Effector memory CD4-positive, alpha-beta T cell (primary cell): ENCODE data around the gene DAP3.
"Not testable (repeated sequence)": the region's sequence is repeated elsewhere in the genome, so short reads cannot be mapped to it uniquely, and the experiment has no call there.

ENCODE experiments used
- DNase-seq, 3 donors: peaks; one replicate each; pipeline ENCODE4 v3.0.0-alpha.2; 2020
- H3K27ac ChIP-seq: 2 replicates; pipeline ENCODE4 v1.7.0; 2013; ENCODE audit warnings: mild to moderate bottlenecking, low read length, moderate library complexity; ENCODE audit not compliant: insufficient read depth, poor library complexity, severe bottlenecking
- H3K27me3 ChIP-seq: replicated peaks from 2 replicates; pipeline ENCODE4 v1.7.0; 2013; ENCODE audit warnings: mild to moderate bottlenecking, low read length; ENCODE audit not compliant: insufficient read depth, control insufficient read depth, poor library complexity, severe bottlenecking
- H3K36me3 ChIP-seq: 2 replicates; pipeline ENCODE4 v1.7.0; 2013; ENCODE audit warnings: mild to moderate bottlenecking, low read length, moderate library complexity; ENCODE audit not compliant: control insufficient read depth, insufficient read depth
- H3K4me1 ChIP-seq: 2 replicates; pipeline ENCODE4 v1.7.0; 2013; ENCODE audit warnings: low read length, mild to moderate bottlenecking; ENCODE audit not compliant: control insufficient read depth, insufficient read depth, poor library complexity, severe bottlenecking
- H3K4me3 ChIP-seq: 2 replicates; pipeline ENCODE4 v1.7.0; 2013; ENCODE audit warnings: low read length, low read depth, mild to moderate bottlenecking; ENCODE audit not compliant: insufficient read depth, poor library complexity, severe bottlenecking
- H3K9me3 ChIP-seq: 2 replicates; pipeline ENCODE4 v1.7.0; 2013; ENCODE audit warnings: mild to moderate bottlenecking, low read length, moderate library complexity; ENCODE audit not compliant: control insufficient read depth

DAP3 gene

DNA sequence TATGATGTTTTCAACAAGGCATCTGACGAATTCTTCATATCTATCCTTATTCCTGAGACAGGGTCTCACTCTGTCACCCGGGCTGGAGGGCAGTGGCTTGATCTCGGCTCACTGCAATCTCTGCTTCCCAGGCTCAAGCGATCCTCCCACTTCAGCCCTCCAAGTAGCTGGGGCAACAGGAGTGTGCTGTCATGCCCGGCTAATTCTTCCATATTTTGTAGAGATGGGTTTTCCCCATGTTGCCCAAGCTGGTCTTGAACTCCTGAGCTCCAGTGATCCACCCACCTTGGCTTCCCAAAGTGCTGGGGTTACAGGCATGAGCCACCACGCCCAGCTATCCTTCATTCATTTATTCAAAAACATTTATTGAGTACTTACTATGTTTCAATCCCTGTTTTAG lies 8.4 kb upstream of the DAP3 start:
- H3K27ac ChIP-seq: no peak overlapping the region
- H3K4me1 ChIP-seq: peaks cover 2% of the 10 kb centered on the region
- H3K36me3 ChIP-seq: peaks cover 35% of the 10 kb centered on the region
- no peak overlapping the region for H3K4me3 ChIP-seq
- no peaks in the 10 kb centered on the region for H3K9me3 ChIP-seq
- H3K27me3 ChIP-seq: no peaks in the 10 kb centered on the region
- DNase-seq: no peak

DNA sequence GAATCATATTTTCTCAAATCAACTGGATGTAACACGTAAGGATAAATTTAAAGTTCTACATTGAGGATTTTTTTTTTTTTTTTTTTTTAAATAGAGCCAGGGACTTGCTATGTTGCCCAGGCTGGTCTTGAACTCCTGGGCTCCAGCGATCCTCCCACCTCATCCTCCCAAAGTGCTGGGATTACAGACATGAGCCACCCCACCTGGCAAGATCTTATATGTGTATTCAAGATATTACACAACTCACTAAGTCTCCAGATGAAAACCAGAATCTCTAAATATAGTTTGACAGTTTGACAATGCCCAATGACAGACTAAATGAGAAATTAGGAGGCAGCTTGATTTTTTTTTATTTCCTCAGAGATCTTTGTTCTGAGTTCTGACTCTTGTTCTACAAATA lies 7.1 kb upstream of the DAP3 start:
- H3K4me1 ChIP-seq: peaks cover 5% of the 10 kb centered on the region
- H3K27me3 ChIP-seq: no peaks in the 10 kb centered on the region
- no peak for DNase-seq
- H3K4me3 ChIP-seq: no peak overlapping the region
- no peaks in the 10 kb centered on the region for H3K9me3 ChIP-seq
- H3K36me3 ChIP-seq: peaks cover 31% of the 10 kb centered on the region
- H3K27ac ChIP-seq: no peak overlapping the region

- H3K27me3 ChIP-seq, H3K4me1 ChIP-seq, H3K9me3 ChIP-seq, H3K36me3 ChIP-seq: not testable (repeated sequence)
- DNase-seq: peak in 1 of 3 donors; percentile 2
- Histone ChIP-seq H3K4me3 (peak overlapping the region; percentile 92), H3K27ac (peak overlapping the region; percentile 95)
Measured at GRCh38 chr1:155687705-155688323, 1.1 kb upstream of the DAP3 start.

GRCh38 chr1:155688324-155689080 lies 389 bp upstream of the DAP3 start, which contains the start of gene YY1AP1:
Gene YY1AP1, minus strand, starts transcription at chr1:155688774. Its CDS starts 8,338 bp downstream, at chr1:155680436.
- DNase-seq: peak; percentile 82 to 85 (median 85)

DNA sequence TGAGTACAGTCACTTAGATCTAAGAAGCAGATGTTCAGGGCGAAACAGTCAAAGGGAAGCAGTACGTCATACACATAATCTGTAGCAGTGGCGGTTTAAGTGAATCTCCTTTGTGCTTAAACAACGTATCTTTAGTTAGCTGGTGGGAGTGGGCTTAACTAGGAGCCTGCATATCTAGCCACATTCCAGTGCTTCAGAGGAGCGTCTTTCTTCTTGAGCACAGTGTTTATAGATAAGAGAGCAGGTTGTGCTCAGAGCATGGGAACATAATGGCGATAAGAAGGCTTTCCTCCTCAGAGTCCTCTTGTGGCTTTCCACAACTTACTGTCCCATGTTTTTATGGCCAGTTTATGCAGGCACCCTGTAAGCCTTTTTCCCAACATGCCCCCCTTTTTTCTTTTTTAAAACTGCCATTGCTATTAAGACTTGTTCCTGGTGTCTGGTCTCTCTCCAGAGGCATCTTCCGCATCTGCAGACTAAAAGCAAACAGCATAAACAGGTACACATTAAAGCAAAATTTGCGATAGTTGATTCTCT lies 3.2 kb downstream of the DAP3 start:
- DNase-seq: no peak
- Histone ChIP-seq H3K27ac (no peak overlapping the region), H3K27me3 (no peaks in the 10 kb centered on the region), H3K9me3 (no peaks in the 10 kb centered on the region), H3K4me1 (peaks cover 7% of the 10 kb centered on the region), H3K36me3 (peaks cover 5% of the 10 kb centered on the region), H3K4me3 (no peak overlapping the region)

More at GRCh38 chr1:155688324-155689080, 389 bp upstream of the DAP3 start, which contains the start of gene YY1AP1:
- Histone ChIP-seq H3K4me3 (peak within 1 kb of the TSS; percentile 92), H3K36me3 (peaks cover 5% of the 10 kb centered on the region), H3K27me3 (no peaks in the 10 kb centered on the region), H3K27ac (peak within 1 kb of the TSS; percentile 95), H3K4me1 (peaks cover 10% of the 10 kb centered on the region), H3K9me3 (no peaks in the 10 kb centered on the region)

GRCh38 chr1:155694167-155694566 lies 5.3 kb downstream of the DAP3 start:
- H3K4me1 ChIP-seq: peaks cover 7% of the 10 kb centered on the region
- H3K4me3 ChIP-seq: no peak overlapping the region
- no peaks in the 10 kb centered on the region for H3K27me3 ChIP-seq
- no peaks in the 10 kb centered on the region for H3K9me3 ChIP-seq
- no peaks in the 10 kb centered on the region for H3K36me3 ChIP-seq
- H3K27ac ChIP-seq: no peak overlapping the region
- DNase-seq: no peak

DNA sequence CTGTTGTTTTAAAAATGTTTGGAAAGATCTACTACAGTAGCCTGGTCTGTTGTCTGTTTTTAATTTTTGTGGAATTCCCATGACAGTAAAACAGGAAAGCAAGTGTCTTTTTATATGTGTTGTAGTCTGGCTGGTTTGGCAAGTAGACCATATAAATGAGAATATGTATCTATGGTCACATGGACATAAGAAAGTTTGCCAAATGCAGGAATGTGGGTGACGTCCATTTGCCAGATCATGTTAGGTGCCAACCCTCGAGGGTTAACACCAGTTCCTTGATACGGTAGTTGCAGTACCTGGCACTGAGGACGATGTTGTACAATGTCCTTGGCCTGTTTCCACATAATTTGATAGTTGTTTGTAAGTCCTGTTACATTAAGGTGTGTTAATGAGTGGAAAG lies 6.2 kb downstream of the DAP3 start:
- H3K4me1 ChIP-seq: peaks cover 5% of the 10 kb centered on the region
- H3K27me3 ChIP-seq: no peaks in the 10 kb centered on the region
- no peak overlapping the region for H3K27ac ChIP-seq
- H3K36me3 ChIP-seq: no peaks in the 10 kb centered on the region
- H3K9me3 ChIP-seq: no peaks in the 10 kb centered on the region
- DNase-seq: no peak
- no peak overlapping the region for H3K4me3 ChIP-seq

DNA sequence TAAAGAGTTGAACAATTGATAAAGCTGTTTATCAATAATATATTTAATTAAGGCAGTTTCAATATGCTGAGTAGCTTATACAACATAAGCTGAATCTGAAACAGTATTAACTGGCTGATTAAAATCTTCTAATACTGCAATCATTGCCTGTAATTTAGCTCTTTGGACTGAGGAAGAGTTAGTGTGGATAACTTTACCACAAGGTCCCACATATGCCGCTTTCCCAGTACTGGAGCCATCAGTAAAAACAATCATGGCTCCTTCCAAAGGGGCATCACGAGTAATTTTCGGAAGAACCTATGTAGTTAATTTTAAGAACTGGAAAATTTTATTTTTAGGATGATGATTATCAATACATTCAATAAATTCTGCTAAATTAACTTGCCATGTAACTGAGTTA lies 6.7 kb downstream of the DAP3 start:
- Histone ChIP-seq H3K27me3 (no peaks in the 10 kb centered on the region), H3K9me3 (no peaks in the 10 kb centered on the region), H3K4me1 (peaks cover 3% of the 10 kb centered on the region), H3K36me3 (no peaks in the 10 kb centered on the region), H3K27ac (no peak overlapping the region), H3K4me3 (no peak overlapping the region)
- no peak for DNase-seq

DNA sequence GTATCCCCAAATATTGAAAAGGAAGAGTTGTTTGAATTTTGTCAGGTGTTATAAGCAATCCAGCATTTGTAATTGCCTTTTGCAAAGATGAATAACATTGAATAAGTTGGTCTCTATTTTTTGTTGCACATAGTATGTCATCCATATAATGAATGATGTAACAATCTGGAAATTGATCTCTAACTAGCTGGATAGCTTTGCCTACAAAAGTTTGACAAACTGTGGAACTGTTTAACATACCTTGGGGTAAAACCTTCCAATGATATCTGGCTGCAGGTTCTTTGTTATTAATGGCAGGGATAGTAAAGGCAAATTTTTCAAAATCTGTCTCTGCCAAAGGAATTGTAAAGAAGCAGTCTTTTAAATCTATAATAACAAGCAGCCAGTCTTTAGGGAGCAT lies 7.6 kb downstream of the DAP3 start:
- Histone ChIP-seq H3K4me1 (peaks cover 3% of the 10 kb centered on the region), H3K36me3 (no peaks in the 10 kb centered on the region), H3K27me3 (no peaks in the 10 kb centered on the region), H3K9me3 (no peaks in the 10 kb centered on the region), H3K4me3 (no peak overlapping the region), H3K27ac (peak overlapping the region; percentile 6)
- no peak for DNase-seq

DNA sequence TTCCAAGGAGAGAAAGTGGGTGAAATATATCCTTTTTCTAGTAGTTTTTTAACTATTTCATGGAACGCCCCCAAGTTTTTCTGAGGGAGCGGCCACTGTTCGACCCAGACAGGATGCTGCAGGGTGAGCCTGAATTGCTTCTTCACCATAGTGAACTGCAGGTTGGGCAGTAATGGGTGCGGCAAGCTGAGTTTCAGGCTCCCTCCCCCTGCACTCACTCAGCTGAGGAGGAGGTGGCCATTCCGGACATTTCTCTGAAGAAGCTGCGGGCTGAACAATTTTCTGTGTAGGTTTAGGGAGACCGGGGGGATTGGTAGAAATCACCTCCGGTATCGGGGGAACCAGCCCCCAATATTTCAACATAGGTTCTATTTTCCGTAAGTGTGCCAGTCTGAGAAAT lies 8.2 kb downstream of the DAP3 start:
- no peak overlapping the region for H3K4me3 ChIP-seq
- H3K9me3 ChIP-seq: no peaks in the 10 kb centered on the region
- H3K27me3 ChIP-seq: no peaks in the 10 kb centered on the region
- no peak for DNase-seq
- no peak overlapping the region for H3K27ac ChIP-seq
- H3K36me3 ChIP-seq: no peaks in the 10 kb centered on the region
- peaks cover 3% of the 10 kb centered on the region for H3K4me1 ChIP-seq
